DND-41 (cell line): ENCODE measurements around the gene CCDC85C.

Source experiments
- ATAC-seq: fragments of 200-7000 bp; cut with Tn5 transposase; 3 replicates; pipeline ENCODE4 v1.9.1; 2021; ENCODE audit warnings: low read depth; ENCODE audit not compliant: insufficient read depth
- DNase-seq: peaks from one replicate; pipeline ENCODE4 v3.0.0-alpha.2; 2020
- H2AFZ ChIP-seq: 2 replicates; pipeline ENCODE4 v1.6.0; 2012; ENCODE audit warnings: low read depth, low read length
- H3K27ac ChIP-seq: 2 replicates; pipeline ENCODE4 v1.5.1; 2012; ENCODE audit warnings: low read length, inconsistent platforms
- H3K27me3 ChIP-seq: fragments of 200-600 bp; sonication (generic); 2 replicates; pipeline ENCODE4 v1.6.0; 2012; ENCODE audit warnings: low read length, mild to moderate bottlenecking, inconsistent platforms; ENCODE audit not compliant: insufficient read depth, poor library complexity
- H3K36me3 ChIP-seq: 2 replicates; pipeline ENCODE4 v1.5.1; 2012; ENCODE audit warnings: low read length, inconsistent platforms; ENCODE audit not compliant: insufficient read depth
- H3K4me1 ChIP-seq: 2 replicates; pipeline ENCODE4 v1.5.1; 2012; ENCODE audit warnings: mild to moderate bottlenecking, low read length; ENCODE audit not compliant: insufficient read depth
- H3K4me2 ChIP-seq: 2 replicates; pipeline ENCODE4 v1.6.0; 2012; ENCODE audit warnings: mild to moderate bottlenecking, moderate library complexity, low read length, inconsistent platforms; ENCODE audit not compliant: insufficient read depth
- H3K4me3 ChIP-seq, 2 experiments: fragments of 200-600 bp in 1 of 2; shearing (Covaris generic) in 1 of 2; 2 replicates each; pipeline ENCODE4 v1.5.1; 2012 to 2016; ENCODE audit warnings: inconsistent platforms in 2 of 2, low read length in 2 of 2, mild to moderate bottlenecking in 2 of 2, low read depth in 1 of 2, moderate library complexity in 1 of 2
- H3K79me2 ChIP-seq: 2 replicates; pipeline ENCODE4 v1.6.0; 2012; ENCODE audit warnings: low read length, inconsistent platforms; ENCODE audit not compliant: insufficient read depth
- H3K9ac ChIP-seq: 2 replicates; pipeline ENCODE4 v1.6.0; 2012; ENCODE audit warnings: low read depth, mild to moderate bottlenecking, inconsistent platforms, low read length, moderate library complexity
- H3K9me3 ChIP-seq: 2 replicates; pipeline ENCODE4 v1.5.1; 2012; ENCODE audit warnings: low read length, moderate library complexity, mild to moderate bottlenecking, inconsistent platforms; ENCODE audit not compliant: insufficient read depth, severe bottlenecking
- H4K20me1 ChIP-seq: 2 replicates; pipeline ENCODE4 v1.6.0; 2012; ENCODE audit warnings: low read length; ENCODE audit not compliant: insufficient read depth
- CTCF ChIP-seq: IDR thresholded peaks from 2 replicates; pipeline ENCODE4 v1.5.1; 2012; ENCODE audit warnings: borderline replicate concordance, low read length, moderate library complexity, mild to moderate bottlenecking; ENCODE audit not compliant: poor library complexity, severe bottlenecking; ENCODE audit errors: extremely low read depth
- EZH2 ChIP-seq: IDR thresholded peaks from 3 replicates; pipeline ENCODE4 v1.6.1; 2012; ENCODE audit warnings: borderline replicate concordance, low read depth, mild to moderate bottlenecking, moderate library complexity, low read length, inconsistent platforms; ENCODE audit not compliant: severe bottlenecking

Gene CCDC85C

GRCh38 chr14:99552572-99553216 is 51.3 kb downstream of the CCDC85C start:
- no peaks in the 10 kb centered on the region for H3K36me3 ChIP-seq
- H3K27ac ChIP-seq: no peak overlapping the region
- no peaks in the 10 kb centered on the region for H3K79me2 ChIP-seq
- no peaks in the 10 kb centered on the region for H3K4me1 ChIP-seq
- no peak overlapping the region for H3K4me2 ChIP-seq
- TF ChIP-seq CTCF (no peak), EZH2 (no peak)
- peaks cover 80% of the 10 kb centered on the region for H4K20me1 ChIP-seq
- no peaks in the 10 kb centered on the region for H3K9me3 ChIP-seq
- H3K9ac ChIP-seq: no peak overlapping the region
- no peak overlapping the region for H2AFZ ChIP-seq
- ATAC-seq: no peak
- H3K27me3 ChIP-seq: no peaks in the 10 kb centered on the region
- no peak for DNase-seq
- H3K4me3 ChIP-seq: no peak overlapping the region

- peaks cover 75% of the 10 kb centered on the region for H4K20me1 ChIP-seq
- ATAC-seq: 0 out of 3 replicates have a peak, but pooled peaks have one; percentile 22
- TF ChIP-seq EZH2 (no peak), CTCF (no peak)
Measured at GRCh38 chr14:99552021-99552553, 51.9 kb downstream of the CCDC85C start.

GRCh38 chr14:99551034-99551922 is 52.7 kb downstream of the CCDC85C start:
- H3K4me2 ChIP-seq: no peak overlapping the region
- no peaks in the 10 kb centered on the region for H3K27me3 ChIP-seq
- no peaks in the 10 kb centered on the region for H3K36me3 ChIP-seq
- H3K27ac ChIP-seq: no peak overlapping the region
- H3K9me3 ChIP-seq: no peaks in the 10 kb centered on the region
- H2AFZ ChIP-seq: no peak overlapping the region
- ATAC-seq (peak; percentile 29; the same call in 1 of the 3 replicates), DNase-seq (no peak)
- H3K4me3 ChIP-seq: no peak overlapping the region
- peaks cover 79% of the 10 kb centered on the region for H4K20me1 ChIP-seq
- no peaks in the 10 kb centered on the region for H3K79me2 ChIP-seq
- H3K9ac ChIP-seq: no peak overlapping the region
- no peak for TF ChIP-seq CTCF
- no peak for TF ChIP-seq EZH2
- no peaks in the 10 kb centered on the region for H3K4me1 ChIP-seq

More at GRCh38 chr14:99552021-99552553, 51.9 kb downstream of the CCDC85C start:
- no peak for DNase-seq
- Histone ChIP-seq H3K4me2 (no peak overlapping the region), H3K27me3 (no peaks in the 10 kb centered on the region), H3K79me2 (no peaks in the 10 kb centered on the region), H2AFZ (no peak overlapping the region), H3K4me3 (no peak overlapping the region), H3K36me3 (no peaks in the 10 kb centered on the region), H3K9me3 (no peaks in the 10 kb centered on the region), H3K9ac (no peak overlapping the region), H3K27ac (no peak overlapping the region), H3K4me1 (no peaks in the 10 kb centered on the region)
